ENCODE data around the gene MAGI2. TPM values are rescaled to one million over a fixed set of nuclear protein-coding genes. Genes with fewer than 3 reads are reported as not detected.

The MAGI2 gene
- total RNA-seq, 1 experiment from 2014 or later: 0.25 TPM

- ChIA-PET POLR2A (no interaction called here), CTCF (no interaction called here)
- Mint-ChIP-seq H3K4me3 (ENCODE audit: unreplicated experiment) (no peak overlapping the region), H3K27ac (ENCODE audit: unreplicated experiment) (no peak overlapping the region), H3K27me3 (ENCODE audit: insufficient read depth, unreplicated experiment) (no peaks in the 10 kb centered on the region), H3K9me3 (ENCODE audit: unreplicated experiment) (no peaks in the 10 kb centered on the region), H3K36me3 (ENCODE audit: insufficient read depth, unreplicated experiment) (no peaks in the 10 kb centered on the region), H3K4me1 (ENCODE audit: low read depth, unreplicated experiment) (no peaks in the 10 kb centered on the region)
- TF ChIP-seq CTCF (IDR thresholded peaks at IDR 0.05; ENCODE audit: insufficient read depth in 1 of 2, low read depth in 1 of 2, low read length in 1 of 2, severe bottlenecking in 1 of 2, unreplicated experiment in 1 of 2): no peak
- Histone ChIP-seq H3K27me3 (replicated peaks; ENCODE audit: control insufficient read depth, insufficient read depth, low read length) (no peaks in the 10 kb centered on the region), H3K9me3 (no peaks in the 10 kb centered on the region), H3K36me3 (ENCODE audit: control insufficient read depth, insufficient read depth, low read length) (no peaks in the 10 kb centered on the region), H3K4me3 (ENCODE audit: low read depth, low read length) (no peak overlapping the region), H3K4me1 (no peaks in the 10 kb centered on the region)
- BruUV-seq (replicated peaks): no TSS peak
- intact Hi-C loops (cut with micrococcal nuclease; ENCODE audit: unreplicated experiment): no loop called here
- DNase-seq: no peak
These were observed 114.1 kb downstream of the MAGI2 start for GRCh38 chr7:79339208-79339925.

GRCh38 chr7:79337717-79338116 is 115.8 kb downstream of the MAGI2 start:
- no peaks in the 10 kb centered on the region for H3K4me1 Mint-ChIP-seq (ENCODE audit: low read depth, unreplicated experiment)
- BruUV-seq (replicated peaks): no TSS peak
- H3K4me3 Mint-ChIP-seq (ENCODE audit: unreplicated experiment): no peak overlapping the region
- Histone ChIP-seq H3K27me3 (replicated peaks; ENCODE audit: control insufficient read depth, insufficient read depth, low read length) (no peaks in the 10 kb centered on the region), H3K36me3 (ENCODE audit: control insufficient read depth, insufficient read depth, low read length) (no peaks in the 10 kb centered on the region), H3K9me3 (no peaks in the 10 kb centered on the region), H3K4me1 (no peaks in the 10 kb centered on the region), H3K4me3 (ENCODE audit: low read depth, low read length) (no peak overlapping the region)
- no peaks in the 10 kb centered on the region for H3K27me3 Mint-ChIP-seq (ENCODE audit: insufficient read depth, unreplicated experiment)
- H3K9me3 Mint-ChIP-seq (ENCODE audit: unreplicated experiment): no peaks in the 10 kb centered on the region
- ChIA-PET CTCF (no interaction called here), POLR2A (no interaction called here)
- DNase-seq: no peak
- no peak overlapping the region for H3K27ac Mint-ChIP-seq (ENCODE audit: unreplicated experiment)
- intact Hi-C loops (cut with micrococcal nuclease; ENCODE audit: unreplicated experiment): no loop called here
- no peak for TF ChIP-seq CTCF (IDR thresholded peaks at IDR 0.05; ENCODE audit: insufficient read depth in 1 of 2, low read depth in 1 of 2, low read length in 1 of 2, severe bottlenecking in 1 of 2, unreplicated experiment in 1 of 2)
- no peaks in the 10 kb centered on the region for H3K36me3 Mint-ChIP-seq (ENCODE audit: insufficient read depth, unreplicated experiment)

GRCh38 chr7:79334841-79335240 is 118.6 kb downstream of the MAGI2 start:
- intact Hi-C loops (cut with micrococcal nuclease; ENCODE audit: unreplicated experiment): no loop called here
- Mint-ChIP-seq H3K9me3 (ENCODE audit: unreplicated experiment) (no peaks in the 10 kb centered on the region), H3K4me1 (ENCODE audit: low read depth, unreplicated experiment) (no peaks in the 10 kb centered on the region), H3K4me3 (ENCODE audit: unreplicated experiment) (no peak overlapping the region), H3K27me3 (ENCODE audit: insufficient read depth, unreplicated experiment) (no peaks in the 10 kb centered on the region), H3K36me3 (ENCODE audit: insufficient read depth, unreplicated experiment) (no peaks in the 10 kb centered on the region), H3K27ac (ENCODE audit: unreplicated experiment) (no peak overlapping the region)
- Histone ChIP-seq H3K27me3 (replicated peaks; ENCODE audit: control insufficient read depth, insufficient read depth, low read length) (no peaks in the 10 kb centered on the region), H3K9me3 (no peaks in the 10 kb centered on the region), H3K36me3 (ENCODE audit: control insufficient read depth, insufficient read depth, low read length) (no peaks in the 10 kb centered on the region), H3K4me3 (ENCODE audit: low read depth, low read length) (no peak overlapping the region), H3K4me1 (no peaks in the 10 kb centered on the region)
- ChIA-PET POLR2A (no interaction called here), CTCF (no interaction called here)
- TF ChIP-seq CTCF (IDR thresholded peaks at IDR 0.05; ENCODE audit: insufficient read depth in 1 of 2, low read depth in 1 of 2, low read length in 1 of 2, severe bottlenecking in 1 of 2, unreplicated experiment in 1 of 2): no peak
- BruUV-seq (replicated peaks): no TSS peak
- no peak for DNase-seq
